Neural progenitor cell (in vitro differentiated cells): ENCODE data around the gene ZNF827.
A peak's percentile ranks its signal among the peaks of the same experiment; 100 is the strongest.

Experiments
- CTCF ChIP-seq: fragments of 200-600 bp; sonication (generic); IDR thresholded peaks from 2 replicates; pipeline ENCODE4 v1.5.1; 2017; ENCODE audit warnings: antibody characterized with exemption, mild to moderate bottlenecking
- EZH2 ChIP-seq: fragments of 200-600 bp; sonication (generic); IDR thresholded peaks from 2 replicates; pipeline ENCODE4 v1.6.1; 2017; ENCODE audit warnings: antibody characterized with exemption, mild to moderate bottlenecking, moderate library complexity
- EZH2phosphoT487 ChIP-seq: fragments of 200-600 bp; sonication (generic); IDR thresholded peaks from 2 replicates; pipeline ENCODE4 v1.6.1; 2017; ENCODE audit warnings: antibody characterized with exemption

- peak; percentile 25 for TF ChIP-seq CTCF
- no peak for TF ChIP-seq EZH2
- no peak for TF ChIP-seq EZH2phosphoT487
Observed at GRCh38 chr4:145888393-145888792, 50.2 kb downstream of the ZNF827 start.
